ENCODE measurements around the gene CCM2.

GRCh38 chr7:45027774-45028114 lies 27.7 kb downstream of the CCM2 start:
- no peak for TF ChIP-seq CTCF (IDR thresholded peaks at IDR 0.05)
- TF ChIP-seq POLR2AphosphoS5 (IDR thresholded peaks at IDR 0.05): no peak
